Glomerular visceral epithelial cell (primary cell): ENCODE data around the gene SLC12A5.
"Not testable (repeated sequence)": the region's sequence is repeated elsewhere in the genome, so short reads cannot be mapped to it uniquely, and the experiment has no call there.

Experiments
- DNase-seq: peaks from one replicate; pipeline ENCODE4 v3.0.0-alpha.2; 2016; ENCODE audit errors: extremely low spot score

SLC12A5 gene

GRCh38 chr20:46077642-46078305, 48.8 kb downstream of the SLC12A5 start:
- DNase-seq, result no peak

GRCh38 chr20:46078954-46079353, 49.9 kb downstream of the SLC12A5 start:
- no peak for DNase-seq

- DNase-seq, result no peak
These were observed 52.1 kb downstream of the SLC12A5 start for GRCh38 chr20:46081074-46081473.

- DNase-seq, result no peak
These were observed 54.1 kb downstream of the SLC12A5 start for GRCh38 chr20:46083101-46083500.

- DNase-seq, result no peak
These were observed 54.6 kb downstream of the SLC12A5 start for GRCh38 chr20:46083531-46084061.

GRCh38 chr20:46084805-46085178, 55.8 kb downstream of the SLC12A5 start:
- DNase-seq, result no peak

- no peak for DNase-seq
These were observed 56.3 kb downstream of the SLC12A5 start for GRCh38 chr20:46085179-46085851.

- no peak for DNase-seq
These were observed 58.1 kb downstream of the SLC12A5 start for GRCh38 chr20:46087161-46087560.

- DNase-seq, result peak; percentile 36
These were observed 59.6 kb downstream of the SLC12A5 start for GRCh38 chr20:46088409-46089166.

- no peak for DNase-seq
These were observed 60.1 kb downstream of the SLC12A5 start for GRCh38 chr20:46089167-46089416.

- DNase-seq, result peak; percentile 97
These were observed 60.7 kb downstream of the SLC12A5 start, which contains the start of gene NCOA5 for GRCh38 chr20:46089417-46090388. NCOA5 (minus strand) TSS chr20:46089962; CDS start chr20:46079424, 10,538 bp downstream.

GRCh38 chr20:46091622-46092535, 62.9 kb downstream of the SLC12A5 start:
- not testable (repeated sequence) for DNase-seq

- no peak for DNase-seq
These were observed 64.5 kb downstream of the SLC12A5 start for GRCh38 chr20:46093531-46093930.

GRCh38 chr20:46099491-46100287, 70.7 kb downstream of the SLC12A5 start:
- DNase-seq, result no peak

- DNase-seq, result not testable (repeated sequence)
These were observed 71.4 kb downstream of the SLC12A5 start for GRCh38 chr20:46100444-46100843.

GRCh38 chr20:46100988-46101387, 72.0 kb downstream of the SLC12A5 start:
- DNase-seq, result no peak

GRCh38 chr20:46101957-46102356, 72.9 kb downstream of the SLC12A5 start:
- DNase-seq, result no peak

GRCh38 chr20:46102940-46103339, 73.9 kb downstream of the SLC12A5 start:
- DNase-seq, result no peak

GRCh38 chr20:46104262-46104661, 75.2 kb downstream of the SLC12A5 start:
- DNase-seq, result no peak

GRCh38 chr20:46107061-46107460, 78.0 kb downstream of the SLC12A5 start:
- no peak for DNase-seq
